K562 (cell line): ENCODE data around the gene PRDX2.

Experiments
- CAMTA2 ChIP-seq: fragments of 250-450 bp; sonication (Bioruptor Pico); conservative IDR thresholded peaks from 2 replicates; pipeline ENCODE4 v1.5.1; 2022
- CBX3 ChIP-seq, 2 experiments: IDR thresholded peaks; 1 replicate in 1 of 2; 2 replicates in 1 of 2; pipeline ENCODE4 v1.6.1; 2012; ENCODE audit warnings: inconsistent platforms in 2 of 2, low read length in 2 of 2, borderline replicate concordance in 1 of 2, control low read depth in 1 of 2
- EP300 ChIP-seq: IDR thresholded peaks from 2 replicates; pipeline ENCODE4 v1.6.1; 2012; ENCODE audit warnings: low read length, improper control_type of control experiment
- ETV6 ChIP-seq, 3 experiments: fragments of 150-350 bp in 1 of 3; sonication (generic) in 1 of 3; formaldehyde crosslinking in 1 of 3; IDR thresholded peaks; 2 replicates each; pipeline versions ENCODE4 v1.6.1 to v1.8.0; 2014 to 2022; ENCODE audit warnings: borderline replicate concordance in 2 of 3, low read depth in 2 of 3, antibody characterized with exemption in 1 of 3, low read length in 1 of 3, mild to moderate bottlenecking in 1 of 3, missing genetic modification reagents in 1 of 3
- GTF3C2 ChIP-seq: IDR thresholded peaks from 3 replicates; pipeline ENCODE4 v1.6.1; 2011; ENCODE audit warnings: borderline replicate concordance, mild to moderate bottlenecking, moderate library complexity; ENCODE audit not compliant: insufficient read length; ENCODE audit errors: extremely low read depth
- HINFP ChIP-seq: fragments of 450-650 bp; conservative IDR thresholded peaks from 2 replicates; pipeline ENCODE4 v1.6.1; 2016; ENCODE audit warnings: missing genetic modification characterization, low read depth, mild to moderate bottlenecking, control low read depth, missing compliant biosample characterization
- MYNN ChIP-seq, 2 experiments: sonication (generic); formaldehyde crosslinking in 1 of 2; IDR thresholded peaks; 2 replicates each; pipeline versions ENCODE4 v1.5.0 to v1.6.1; 2016 to 2020; ENCODE audit warnings: antibody characterized with exemption in 1 of 2, missing genetic modification reagents in 1 of 2
- NR0B1 ChIP-seq: fragments of 450-650 bp; IDR thresholded peaks from one replicate; pipeline ENCODE4 v1.6.1; 2018; ENCODE audit warnings: mild to moderate bottlenecking, moderate library complexity; ENCODE audit not compliant: partially characterized antibody
- POLR2A ChIP-seq: fragments of 450-650 bp; conservative IDR thresholded peaks from 2 replicates; pipeline ENCODE4 v1.6.1; 2016
- POLR2AphosphoS5 ChIP-seq: IDR thresholded peaks from 2 replicates; pipeline ENCODE4 v1.6.1; 2011; ENCODE audit warnings: mild to moderate bottlenecking, low read depth, low read length, moderate library complexity; ENCODE audit not compliant: control insufficient read depth, insufficient read depth
- SPI1 ChIP-seq: IDR thresholded peaks from 2 replicates; pipeline ENCODE4 v1.6.1; 2011; ENCODE audit warnings: low read depth, low read length, control low read depth, borderline replicate concordance
- ZFP1 ChIP-seq: fragments of 450-650 bp; formaldehyde crosslinking; IDR thresholded peaks from 2 replicates; pipeline ENCODE4 v1.4.0; 2020; ENCODE audit warnings: mild to moderate bottlenecking, mixed read lengths
- ZNF197 ChIP-seq: fragments of 200-800 bp; sonication (Bioruptor generic); IDR thresholded peaks from 2 replicates; pipeline ENCODE4 v1.6.1; 2016; ENCODE audit warnings: low read depth, missing genetic modification characterization, missing compliant biosample characterization
- ZNF717 ChIP-seq: fragments of 250-450 bp; sonication (Bioruptor Pico); IDR thresholded peaks from 2 replicates; pipeline ENCODE4 v1.5.0; 2021

- TF ChIP-seq ETV6 (IDR thresholded peaks at IDR 0.05; ENCODE audit: borderline replicate concordance in 1 of 2, low read depth in 2 of 2, low read length in 1 of 2) (no peak), ETV6 (CRISPR knock-in tag; IDR thresholded peaks at IDR 0.05; ENCODE audit: borderline replicate concordance) (no peak), POLR2AphosphoS5 (no peak), SPI1 (no peak), CAMTA2 (CRISPR knock-in tag) (no peak), EP300 (no peak), NR0B1 (no peak), CBX3 (IDR thresholded peaks at IDR 0.05; ENCODE audit: borderline replicate concordance in 1 of 2, low read length in 2 of 2) (no peak), ZNF717 (CRISPR knock-in tag) (no peak), HINFP (no peak), POLR2A (0 out of 2 replicates have a peak, but pooled peaks have one; percentile 42), ZFP1 (no peak), ZNF197 (CRISPR knock-in tag) (no peak), MYNN (IDR thresholded peaks at IDR 0.05) (no peak), MYNN (CRISPR knock-in tag; IDR thresholded peaks at IDR 0.05) (no peak), GTF3C2 (no peak)
These were observed 23.3 kb downstream of the PRDX2 start for GRCh38 chr19:12778017-12778904.
